Retinal pigment epithelial cell (primary cell): ENCODE data around the gene DNAH5.

ENCODE experiments used
- DNase-seq: peaks from one replicate; pipeline ENCODE4 v3.0.0-alpha.2; 2010; ENCODE audit warnings: low read depth
- H3K4me3 ChIP-seq: 2 replicates; pipeline ENCODE4 v1.5.1; 2011; ENCODE audit warnings: mild to moderate bottlenecking, low read length, control low read depth, moderate library complexity
- CTCF ChIP-seq: conservative IDR thresholded peaks from 2 replicates; pipeline ENCODE4 v1.5.1; 2011; ENCODE audit warnings: low read depth, low read length, control low read depth, inconsistent platforms

DNAH5 gene

GRCh38 chr5:13939638-13940037 is 4.8 kb downstream of the DNAH5 start:
- TF ChIP-seq CTCF, result no peak
- no peak overlapping the region for H3K4me3 ChIP-seq
- DNase-seq, result no peak

- no peak for DNase-seq
- no peak for TF ChIP-seq CTCF
- H3K4me3 ChIP-seq, result no peak overlapping the region
These were observed 9.6 kb downstream of the DNAH5 start for GRCh38 chr5:13934921-13935320.

GRCh38 chr5:13934125-13934524 is 10.4 kb downstream of the DNAH5 start:
- TF ChIP-seq CTCF, result no peak
- no peak for DNase-seq
- H3K4me3 ChIP-seq, result no peak overlapping the region

GRCh38 chr5:13932561-13932960 is 11.9 kb downstream of the DNAH5 start:
- no peak overlapping the region for H3K4me3 ChIP-seq
- DNase-seq, result no peak
- no peak for TF ChIP-seq CTCF

GRCh38 chr5:13932011-13932410 is 12.5 kb downstream of the DNAH5 start:
- no peak for TF ChIP-seq CTCF
- no peak for DNase-seq

GRCh38 chr5:13930541-13931171 is 13.8 kb downstream of the DNAH5 start:
- TF ChIP-seq CTCF, result no peak
- no peak overlapping the region for H3K4me3 ChIP-seq
- no peak for DNase-seq

More at GRCh38 chr5:13932011-13932410, 12.5 kb downstream of the DNAH5 start:
- H3K4me3 ChIP-seq, result no peak overlapping the region

- H3K4me3 ChIP-seq, result no peak overlapping the region
- no peak for TF ChIP-seq CTCF
- no peak for DNase-seq
These were observed 17.8 kb downstream of the DNAH5 start for GRCh38 chr5:13926731-13927130.
